H54 (cell line): ENCODE results near the gene PGAP3.

Experiments
- DNase-seq: peaks from one replicate; pipeline ENCODE4 v3.0.0; 2011; ENCODE audit warnings: low spot score, mixed read lengths; ENCODE audit not compliant: insufficient read length
- FAIRE-seq: peaks from 3 replicates; lab custom pipeline; 2011; peaks lifted over from hg19 to GRCh38; lab: Jason Lieb, UNC
- POLR2A ChIP-seq: IDR thresholded peaks from 2 replicates; pipeline ENCODE4 v1.6.1; 2011; ENCODE audit warnings: low read depth, mild to moderate bottlenecking, low read length

The PGAP3 gene

DNA sequence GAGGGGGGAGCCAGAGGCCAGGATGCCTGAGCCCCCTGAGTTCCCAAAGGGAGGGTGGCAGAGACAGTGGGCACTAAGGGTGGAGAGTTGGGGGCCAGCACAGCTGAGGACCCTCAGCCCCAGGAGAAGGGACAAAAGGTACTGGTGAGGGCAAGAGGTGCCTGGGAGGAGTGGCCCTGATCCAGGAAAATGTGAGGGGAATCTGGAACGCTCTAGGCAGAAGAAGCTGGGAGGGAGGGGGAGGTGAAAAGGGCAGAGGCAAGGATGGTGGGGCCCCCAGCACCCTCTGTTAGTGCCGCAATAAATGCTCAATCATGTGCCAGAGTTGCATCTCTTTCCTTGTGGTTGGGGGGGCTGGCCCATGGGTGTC is 21.6 kb downstream of the PGAP3 start:
- FAIRE-seq, result no peak
- DNase-seq, result no peak
- no peak for TF ChIP-seq POLR2A

DNA sequence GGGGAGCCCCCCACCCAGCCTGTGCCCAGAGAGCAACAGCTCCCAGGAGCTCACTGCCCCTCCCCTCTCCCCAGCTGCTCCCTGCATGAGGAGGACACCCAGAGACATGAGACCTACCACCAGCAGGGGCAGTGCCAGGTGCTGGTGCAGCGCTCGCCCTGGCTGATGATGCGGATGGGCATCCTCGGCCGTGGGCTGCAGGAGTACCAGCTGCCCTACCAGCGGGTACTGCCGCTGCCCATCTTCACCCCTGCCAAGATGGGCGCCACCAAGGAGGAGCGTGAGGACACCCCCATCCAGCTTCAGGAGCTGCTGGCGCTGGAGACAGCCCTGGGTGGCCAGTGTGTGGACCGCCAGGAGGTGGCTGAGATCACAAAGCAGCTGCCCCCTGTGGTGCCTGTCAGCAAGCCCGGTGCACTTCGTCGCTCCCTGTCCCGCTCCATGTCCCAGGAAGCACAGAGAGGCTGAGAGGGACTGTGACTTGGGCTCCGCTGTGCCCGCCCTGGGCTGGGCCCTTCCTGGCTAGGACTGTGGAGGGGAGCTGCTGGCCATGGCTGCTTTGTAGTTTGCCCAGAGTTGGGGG is 22.1 kb downstream of the PGAP3 start:
- no peak for TF ChIP-seq POLR2A
- no peak for FAIRE-seq
- no peak for DNase-seq

DNA sequence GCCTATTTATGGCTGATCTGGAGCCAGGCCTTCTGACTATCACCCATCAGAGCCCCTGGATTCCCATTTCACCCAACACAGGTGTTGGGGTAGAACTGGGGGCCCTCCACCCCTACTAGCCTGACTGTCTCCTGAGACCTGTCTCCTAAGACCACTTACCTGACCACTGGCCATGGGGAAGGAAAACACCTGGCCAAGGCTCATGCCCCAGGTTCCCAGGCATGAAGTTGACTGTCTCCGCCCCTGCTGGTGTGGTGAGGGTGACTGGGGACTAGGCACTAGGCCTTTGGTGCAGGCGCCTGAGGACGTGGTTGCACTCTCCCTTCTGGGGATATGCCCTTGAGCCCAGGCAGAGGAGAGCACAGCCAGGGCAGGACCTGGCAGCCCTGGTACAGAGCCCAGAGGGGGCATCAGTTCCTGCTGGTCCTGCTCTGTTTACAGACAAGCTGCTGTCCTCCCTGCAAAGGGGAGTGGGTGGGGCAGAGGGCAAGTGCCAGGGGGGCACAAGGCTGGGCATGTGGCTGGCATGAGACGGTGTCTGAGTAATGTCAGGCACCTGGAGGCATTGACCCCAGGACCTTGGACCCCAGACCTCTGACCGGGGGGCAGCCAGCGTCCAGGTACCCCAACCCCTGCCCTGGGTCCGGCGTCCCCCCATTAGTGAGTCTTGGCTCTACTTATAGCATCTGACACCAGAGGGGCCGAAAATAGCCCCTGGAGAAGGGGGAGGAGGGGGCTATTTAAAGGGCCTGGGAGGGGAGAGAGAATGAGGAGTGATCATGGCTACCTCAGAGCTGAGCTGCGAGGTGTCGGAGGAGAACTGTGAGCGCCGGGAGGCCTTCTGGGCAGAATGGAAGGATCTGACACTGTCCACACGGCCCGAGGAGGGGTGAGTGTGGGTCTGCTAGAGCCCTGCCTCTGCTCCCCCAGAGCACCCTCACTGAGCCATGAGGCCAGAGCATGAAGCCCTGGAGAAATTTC is 23.0 kb downstream of the PGAP3 start, which contains the start of gene TCAP:
TCAP (plus strand) TSS at position 769 of the 981 bp plus-strand sequence; CDS start at position 780, 11 bp downstream.
- no peak for TF ChIP-seq POLR2A
- DNase-seq, result no peak
- no peak for FAIRE-seq

DNA sequence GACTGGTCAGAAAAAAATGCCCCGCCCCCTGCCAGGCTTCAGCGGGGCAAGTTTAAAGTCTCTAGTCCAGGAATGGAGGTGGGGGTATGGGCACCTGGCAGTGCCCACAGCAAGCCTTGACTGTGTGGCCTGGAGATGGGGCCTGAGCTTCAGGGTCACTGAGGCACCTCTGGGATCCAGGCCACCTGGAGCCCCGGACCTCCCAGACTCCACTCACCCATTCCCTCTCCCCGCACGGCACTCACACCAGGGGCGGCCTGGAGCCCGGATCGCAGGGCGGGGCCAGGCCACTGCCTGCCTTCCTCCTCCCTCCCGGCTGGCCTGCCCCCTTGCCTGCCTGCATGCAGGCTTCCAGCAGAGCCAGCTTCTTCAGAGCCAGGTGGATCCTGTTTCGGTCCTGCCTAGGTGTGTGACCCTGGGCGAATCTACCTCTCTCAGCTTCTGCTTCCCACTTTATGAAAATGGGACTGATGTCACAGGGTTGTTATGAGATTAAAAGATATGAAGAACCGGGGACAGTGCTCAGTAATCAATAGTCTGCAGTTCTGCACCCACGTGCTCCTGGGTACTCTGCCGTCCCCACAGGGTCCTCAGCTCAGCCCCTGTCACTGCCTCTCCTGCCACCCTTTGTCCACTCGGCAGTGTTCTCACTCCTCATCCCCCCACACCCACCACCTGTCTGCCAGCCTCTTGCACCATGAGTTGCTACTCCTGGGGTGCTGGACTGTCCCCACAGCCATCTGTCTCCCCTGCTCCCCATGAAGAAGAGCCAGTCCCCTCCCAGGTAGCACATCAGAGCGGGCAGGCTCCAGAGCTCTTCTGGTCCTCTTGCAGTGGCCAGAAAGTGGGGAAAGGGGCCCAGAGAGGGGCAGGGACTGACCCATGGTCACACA is 23.9 kb downstream of the PGAP3 start:
- TF ChIP-seq POLR2A, result no peak
- DNase-seq, result no peak
- FAIRE-seq, result no peak

DNA sequence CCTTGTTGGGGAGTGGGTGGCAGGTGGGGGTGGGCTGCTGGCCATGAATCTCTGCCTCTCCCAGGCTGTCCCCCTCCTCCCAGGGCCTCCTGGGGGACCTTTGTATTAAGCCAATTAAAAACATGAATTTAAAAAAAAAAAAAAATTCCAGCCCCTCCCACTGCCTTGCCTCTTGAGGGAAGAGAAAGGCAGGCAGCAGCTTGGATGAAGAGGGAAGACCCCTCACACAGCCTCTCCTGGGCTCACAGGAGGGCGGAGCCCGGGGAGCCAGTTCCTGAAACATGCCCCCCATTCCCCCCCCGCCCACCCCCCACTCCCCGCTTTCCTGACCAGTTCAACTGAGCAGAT is 24.5 kb downstream of the PGAP3 start:
- no peak for FAIRE-seq
- TF ChIP-seq POLR2A, result no peak
- no peak for DNase-seq

DNA sequence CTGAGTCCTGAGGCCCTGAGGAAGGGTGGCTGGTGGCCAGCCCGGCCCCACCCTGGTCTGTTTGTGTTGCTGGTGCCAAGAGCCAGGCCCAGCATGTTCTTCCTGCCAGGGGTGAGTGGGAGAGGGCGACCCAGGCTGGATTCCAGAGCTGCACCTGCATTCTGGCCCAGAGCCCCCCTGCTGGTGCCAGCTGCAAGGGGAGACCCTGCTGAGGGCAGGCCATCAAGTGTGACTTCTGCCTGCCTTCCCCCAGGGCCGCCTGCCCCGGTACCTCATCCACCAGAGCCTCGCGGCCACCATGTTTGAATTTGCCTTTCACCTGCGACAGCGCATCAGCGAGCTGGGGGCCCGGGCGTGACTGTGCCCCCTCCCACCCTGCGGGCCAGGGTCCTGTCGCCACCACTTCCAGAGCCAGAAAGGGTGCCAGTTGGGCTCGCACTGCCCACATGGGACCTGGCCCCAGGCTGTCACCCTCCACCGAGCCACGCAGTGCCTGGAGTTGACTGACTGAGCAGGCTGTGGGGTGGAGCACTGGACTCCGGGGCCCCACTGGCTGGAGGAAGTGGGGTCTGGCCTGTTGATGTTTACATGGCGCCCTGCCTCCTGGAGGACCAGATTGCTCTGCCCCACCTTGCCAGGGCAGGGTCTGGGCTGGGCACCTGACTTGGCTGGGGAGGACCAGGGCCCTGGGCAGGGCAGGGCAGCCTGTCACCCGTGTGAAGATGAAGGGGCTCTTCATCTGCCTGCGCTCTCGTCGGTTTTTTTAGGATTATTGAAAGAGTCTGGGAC is 25.1 kb downstream of the PGAP3 start:
- no peak for FAIRE-seq
- no peak for TF ChIP-seq POLR2A
- no peak for DNase-seq

DNA sequence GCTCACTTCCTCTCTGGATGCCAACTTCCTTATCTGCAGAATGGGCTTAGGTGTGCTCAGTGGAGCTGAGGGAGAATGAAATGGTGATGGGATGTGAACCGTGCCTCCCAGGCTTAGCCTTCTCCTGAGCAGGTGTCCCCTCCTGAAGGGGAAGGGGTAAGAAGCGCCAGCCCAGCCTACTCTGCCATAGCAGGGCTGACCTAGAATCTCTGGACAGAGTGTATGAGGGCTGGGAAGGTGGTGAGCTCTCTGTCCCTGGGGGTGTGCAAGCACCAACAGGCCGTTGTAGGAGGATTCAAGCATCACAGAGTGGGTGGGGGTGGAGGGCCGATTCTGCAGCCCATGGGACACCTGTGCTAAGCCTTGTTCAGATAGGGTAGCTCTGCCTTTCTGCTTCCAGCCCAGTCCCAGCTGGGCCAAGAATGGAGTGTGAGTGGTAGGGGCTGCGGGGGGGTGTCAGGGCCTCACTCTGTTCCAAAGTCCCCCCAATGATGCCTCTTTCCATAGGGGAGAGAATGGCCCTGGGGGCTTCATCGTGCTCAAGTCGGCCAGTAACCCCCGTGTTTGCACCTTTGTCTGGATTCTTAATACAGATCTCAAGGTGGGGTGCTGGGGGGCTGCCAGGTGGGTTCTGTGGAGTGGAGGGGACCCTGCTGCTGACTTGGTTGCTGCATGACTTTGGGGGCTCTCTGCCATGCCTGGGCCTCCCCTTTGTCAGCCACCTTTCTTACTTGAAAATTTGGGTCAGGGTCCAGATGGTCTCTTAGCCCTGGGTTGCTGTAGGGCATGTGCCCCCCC is 25.9 kb downstream of the PGAP3 start:
- no peak for FAIRE-seq
- TF ChIP-seq POLR2A, result no peak
- no peak for DNase-seq

DNA sequence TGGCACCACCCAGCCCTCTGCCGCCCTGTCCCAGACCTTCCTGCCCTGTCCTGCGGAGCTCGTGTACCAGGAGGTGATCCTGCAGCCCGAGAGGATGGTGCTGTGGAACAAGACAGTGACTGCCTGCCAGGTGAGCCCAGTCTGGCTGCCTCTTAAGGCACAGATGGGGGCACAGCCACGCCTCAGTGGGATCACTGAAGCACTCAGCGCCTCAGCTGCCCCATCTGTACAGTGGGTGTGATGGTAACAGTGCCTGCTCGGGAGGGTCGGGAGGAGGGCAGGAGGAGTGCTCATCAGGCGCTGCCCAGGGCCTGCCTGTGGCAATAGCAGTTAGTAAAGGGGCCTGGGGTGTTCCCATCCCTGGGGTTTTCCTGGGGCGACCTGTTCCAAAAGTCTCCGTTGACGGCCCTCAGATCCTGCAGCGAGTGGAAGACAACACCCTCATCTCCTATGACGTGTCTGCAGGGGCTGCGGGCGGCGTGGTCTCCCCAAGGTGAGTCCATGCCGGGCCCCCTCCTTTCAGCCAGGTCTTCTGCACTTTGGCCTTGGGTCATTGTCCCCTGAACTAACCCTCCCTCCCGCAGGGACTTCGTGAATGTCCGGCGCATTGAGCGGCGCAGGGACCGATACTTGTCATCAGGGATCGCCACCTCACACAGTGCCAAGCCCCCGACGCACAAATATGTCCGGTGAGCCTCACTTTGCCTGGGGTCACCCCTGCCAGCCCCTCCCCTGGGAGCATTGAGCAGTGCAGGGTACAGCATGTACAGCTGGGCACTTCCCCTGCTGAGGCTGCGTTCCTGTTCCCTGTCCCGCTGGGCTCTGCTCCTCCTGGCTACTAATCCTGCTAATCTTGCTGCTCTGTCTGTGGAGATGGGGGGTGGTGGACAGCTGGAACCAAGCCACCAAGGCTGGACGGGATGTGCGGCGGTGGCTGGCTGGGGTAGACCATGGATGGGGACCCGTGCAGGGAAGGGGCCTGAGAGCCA is 27.2 kb downstream of the PGAP3 start:
- no peak for TF ChIP-seq POLR2A
- no peak for FAIRE-seq
- DNase-seq, result no peak

DNA sequence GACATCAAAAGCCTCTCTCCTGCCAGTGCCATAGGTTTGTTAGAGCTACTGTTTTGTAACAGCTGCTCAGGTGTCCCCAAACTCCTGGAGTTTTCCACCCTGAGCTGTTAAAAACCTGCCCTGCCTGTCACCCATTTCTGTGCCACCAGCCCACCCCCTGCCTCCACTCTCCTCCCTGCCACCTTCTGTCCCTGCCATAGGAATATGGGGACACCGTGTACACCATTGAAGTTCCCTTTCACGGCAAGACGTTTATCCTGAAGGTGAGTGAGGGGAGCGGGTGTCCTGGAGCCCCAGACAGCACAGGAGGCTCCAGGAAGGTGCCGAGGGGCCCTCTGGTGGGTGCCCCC is 27.9 kb downstream of the PGAP3 start:
- no peak for TF ChIP-seq POLR2A
- FAIRE-seq (no peak), DNase-seq (no peak)

DNA sequence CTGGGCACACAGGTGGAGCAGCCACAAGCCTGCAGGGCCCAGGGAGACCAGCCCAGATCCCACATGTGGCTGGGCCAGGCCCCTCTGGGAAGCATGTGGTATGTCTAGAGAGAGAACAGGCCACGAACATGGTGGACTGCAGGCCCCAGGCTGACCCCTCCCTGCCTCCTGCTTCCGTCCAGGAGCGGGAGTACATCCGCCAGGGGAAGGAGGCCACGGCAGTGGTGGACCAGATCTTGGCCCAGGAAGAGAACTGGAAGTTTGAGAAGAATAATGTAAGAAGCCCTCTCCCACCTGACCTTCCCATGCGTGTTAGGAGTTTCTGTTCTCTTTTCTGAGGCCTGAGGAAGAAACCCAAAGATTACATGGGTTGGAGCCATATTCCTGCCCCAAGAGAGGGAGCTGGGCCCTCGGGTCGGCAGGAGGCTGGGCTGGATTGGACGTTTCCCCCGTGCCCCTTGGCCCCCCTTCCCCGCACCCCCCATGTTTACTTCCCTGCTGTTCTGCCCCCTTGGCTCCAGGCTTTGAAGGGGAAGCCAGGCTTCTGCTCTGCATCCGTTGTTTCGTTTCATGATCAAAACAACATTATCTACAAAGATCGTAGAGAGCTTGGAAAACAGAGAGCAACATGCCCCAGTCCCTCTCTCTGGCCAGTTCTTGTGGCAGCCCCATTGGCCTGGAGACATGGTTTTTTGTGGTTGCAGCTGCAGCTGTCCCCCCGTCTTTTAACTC is 28.4 kb downstream of the PGAP3 start:
- no peak for TF ChIP-seq POLR2A
- DNase-seq (no peak), FAIRE-seq (no peak)

DNA sequence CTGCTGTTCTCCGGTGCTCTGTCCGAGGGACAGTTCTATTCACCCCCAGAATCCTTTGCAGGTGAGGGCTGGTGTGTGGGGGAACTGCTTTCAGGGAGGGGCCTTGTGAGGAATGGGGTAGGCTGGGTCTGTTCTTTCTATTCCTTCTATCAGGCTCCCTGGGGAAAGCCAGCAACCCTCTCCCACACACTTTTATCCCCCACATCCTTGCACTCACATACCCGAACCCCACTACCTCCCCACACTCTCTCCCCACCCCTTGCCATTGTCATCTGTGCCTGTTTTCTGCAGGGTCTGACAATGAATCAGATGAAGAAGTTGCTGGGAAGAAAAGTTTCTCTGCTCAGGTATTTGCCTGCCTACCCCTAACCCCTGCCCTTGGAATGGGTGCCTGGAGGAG is 29.1 kb downstream of the PGAP3 start:
- FAIRE-seq (no peak), DNase-seq (no peak)
- no peak for TF ChIP-seq POLR2A
